ENCODE results near the gene ZPBP2. TPM values are rescaled to one million over a fixed set of nuclear protein-coding genes. Genes with fewer than 3 reads are reported as not detected.

The ZPBP2 gene
- total RNA-seq, 1 experiment from 2014 or later: not detected

DNA sequence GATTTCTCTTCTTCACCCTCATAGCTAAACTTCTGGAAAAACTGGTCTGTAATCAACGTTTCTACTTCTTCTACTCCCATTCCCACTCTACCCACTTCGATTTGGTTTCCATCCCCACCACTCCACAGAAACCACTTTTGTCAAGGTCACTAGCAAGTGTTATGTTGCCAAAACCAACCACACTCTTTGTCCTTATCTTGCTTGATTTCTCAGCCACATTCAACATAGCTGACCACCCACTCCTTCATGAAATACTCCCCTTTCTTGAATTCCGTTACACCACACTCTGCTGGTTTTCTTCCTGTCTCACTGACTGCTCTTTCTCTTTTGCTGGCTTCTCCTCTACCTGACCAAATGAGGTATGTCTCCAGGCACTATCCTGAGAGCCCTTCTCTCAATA is 15.8 kb upstream of the ZPBP2 start:
- no peak overlapping the region for H3K9ac ChIP-seq (ENCODE audit: low read length)
- no peak overlapping the region for H2AFZ ChIP-seq (ENCODE audit: low read depth, low read length, poor library complexity, severe bottlenecking)
- BruUV-seq (replicated peaks): no TSS peak
- ChIA-PET RAD21 (ENCODE audit: low non-redundant PET in 1 of 2, low total read pairs in 2 of 2, uncharacterized antibody in 2 of 2, unreplicated experiment in 2 of 2) (no interaction called here), CTCF (no interaction called here), POLR2A (no interaction called here)
- ATAC-seq (no peak), DNase-seq (ENCODE audit: low read depth, low spot score) (no peak)
- intact Hi-C loops (cut with micrococcal nuclease): no loop called here
- H3K4me3 ChIP-seq (replicated peaks in 1 of 2; ENCODE audit: low read depth in 1 of 2, low read length in 2 of 2): no peak overlapping the region
- H3K36me3 ChIP-seq (ENCODE audit: control insufficient read depth in 1 of 2, insufficient read depth in 2 of 2, low read length in 2 of 2): no peaks in the 10 kb centered on the region
- H3K27ac ChIP-seq (ENCODE audit: low read depth, low read length): no peak overlapping the region
- no peaks in the 10 kb centered on the region for H3K79me2 ChIP-seq (ENCODE audit: insufficient read depth, low read length)
- no peak overlapping the region for H3K4me2 ChIP-seq (ENCODE audit: low read length)
- TF ChIP-seq ZNF274 (IDR thresholded peaks at IDR 0.05; ENCODE audit: low read depth, low read length): no peak
- no peak for TF ChIP-seq YY1 (IDR thresholded peaks at IDR 0.05; ENCODE audit: extremely low read depth, insufficient replicate concordance, low read depth, low read length)
- TF ChIP-seq, protein P1, sequence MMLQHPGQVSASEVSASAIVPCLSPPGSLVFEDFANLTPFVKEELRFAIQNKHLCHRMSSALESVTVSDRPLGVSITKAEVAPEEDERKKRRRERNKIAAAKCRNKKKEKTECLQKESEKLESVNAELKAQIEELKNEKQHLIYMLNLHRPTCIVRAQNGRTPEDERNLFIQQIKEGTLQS (IDR thresholded peaks at IDR 0.05): no peak
- TF ChIP-seq RAD21 (IDR thresholded peaks at IDR 0.05; ENCODE audit: low read depth): no peak
- peaks cover 15% of the 10 kb centered on the region for H3K27me3 ChIP-seq (ENCODE audit: insufficient read depth, low read length)
- no peaks in the 10 kb centered on the region for H3K9me2 ChIP-seq (ENCODE audit: insufficient read depth)
- no peaks in the 10 kb centered on the region for H3K9me3 ChIP-seq (ENCODE audit: control insufficient read depth in 1 of 2, insufficient read depth in 1 of 2, low read depth in 1 of 2, low read length in 2 of 2)
- no peaks in the 10 kb centered on the region for H4K20me1 ChIP-seq (ENCODE audit: insufficient read depth)
- H3K4me1 ChIP-seq (ENCODE audit: control insufficient read depth in 1 of 2, insufficient read depth in 2 of 2, low read length in 2 of 2): no peaks in the 10 kb centered on the region

DNA sequence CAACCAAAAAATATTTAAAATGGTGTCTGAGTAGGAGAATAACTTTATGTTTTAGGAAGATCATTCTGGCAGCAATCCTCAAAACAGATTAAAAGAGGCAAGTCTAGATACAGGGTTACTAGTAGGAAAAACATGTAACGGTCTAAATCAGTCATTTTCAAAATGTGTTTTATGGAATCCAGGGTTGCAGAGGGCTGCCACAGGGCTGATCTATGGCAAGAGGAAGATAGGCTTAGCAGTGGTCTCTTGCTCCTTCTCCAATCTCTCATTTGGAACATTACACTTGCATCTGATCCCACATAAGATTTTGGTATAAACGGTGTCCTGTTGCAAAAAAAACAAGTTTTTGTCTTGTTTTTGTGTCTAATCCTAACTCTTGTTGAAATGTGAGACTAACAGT is 13.1 kb upstream of the ZPBP2 start:
- Histone ChIP-seq H3K9ac (ENCODE audit: low read length) (no peak overlapping the region), H2AFZ (ENCODE audit: low read depth, low read length, poor library complexity, severe bottlenecking) (no peak overlapping the region), H3K27ac (ENCODE audit: low read depth, low read length) (no peak overlapping the region), H3K9me2 (ENCODE audit: insufficient read depth) (no peaks in the 10 kb centered on the region), H3K9me3 (ENCODE audit: control insufficient read depth in 1 of 2, insufficient read depth in 1 of 2, low read depth in 1 of 2, low read length in 2 of 2) (no peaks in the 10 kb centered on the region), H3K4me2 (ENCODE audit: low read length) (no peak overlapping the region), H3K36me3 (ENCODE audit: control insufficient read depth in 1 of 2, insufficient read depth in 2 of 2, low read length in 2 of 2) (no peaks in the 10 kb centered on the region), H3K79me2 (ENCODE audit: insufficient read depth, low read length) (no peaks in the 10 kb centered on the region), H3K27me3 (ENCODE audit: insufficient read depth, low read length) (no peaks in the 10 kb centered on the region), H3K4me3 (replicated peaks in 1 of 2; ENCODE audit: low read depth in 1 of 2, low read length in 2 of 2) (no peak overlapping the region), H4K20me1 (ENCODE audit: insufficient read depth) (no peaks in the 10 kb centered on the region), H3K4me1 (ENCODE audit: control insufficient read depth in 1 of 2, insufficient read depth in 2 of 2, low read length in 2 of 2) (no peaks in the 10 kb centered on the region)
- no TSS peak for BruUV-seq (replicated peaks)
- no peak for ATAC-seq
- ChIA-PET RAD21 (ENCODE audit: low non-redundant PET in 1 of 2, low total read pairs in 2 of 2, uncharacterized antibody in 2 of 2, unreplicated experiment in 2 of 2) (no interaction called here), CTCF (no interaction called here), POLR2A (no interaction called here)
- intact Hi-C loops (cut with micrococcal nuclease): no loop called here
- DNase-seq (ENCODE audit: low read depth, low spot score): no peak
- no peak for TF ChIP-seq ZBTB33 (IDR thresholded peaks at IDR 0.05; ENCODE audit: extremely low read depth, insufficient replicate concordance, low read length)
- no peak for TF ChIP-seq FOSL1 (IDR thresholded peaks at IDR 0.05; ENCODE audit: low read depth)
- TF ChIP-seq CEBPB (IDR thresholded peaks at IDR 0.05; ENCODE audit: low read depth): no peak
- TF ChIP-seq EZH2 (IDR thresholded peaks at IDR 0.05): no peak
- TF ChIP-seq, protein P2, sequence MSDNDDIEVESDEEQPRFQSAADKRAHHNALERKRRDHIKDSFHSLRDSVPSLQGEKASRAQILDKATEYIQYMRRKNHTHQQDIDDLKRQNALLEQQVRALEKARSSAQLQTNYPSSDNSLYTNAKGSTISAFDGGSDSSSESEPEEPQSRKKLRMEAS (IDR thresholded peaks at IDR 0.05): no peak
- TF ChIP-seq POLR2AphosphoS5 (IDR thresholded peaks at IDR 0.05; ENCODE audit: low read depth, low read length): no peak
- no peak for TF ChIP-seq ZFX (IDR thresholded peaks at IDR 0.05)
- no peak for TF ChIP-seq ZNF274 (IDR thresholded peaks at IDR 0.05; ENCODE audit: low read depth, low read length)
- no peak for TF ChIP-seq JUND (IDR thresholded peaks at IDR 0.05)
- no peak for TF ChIP-seq SRF (IDR thresholded peaks at IDR 0.05; ENCODE audit: low read depth)
- TF ChIP-seq, protein P3, sequence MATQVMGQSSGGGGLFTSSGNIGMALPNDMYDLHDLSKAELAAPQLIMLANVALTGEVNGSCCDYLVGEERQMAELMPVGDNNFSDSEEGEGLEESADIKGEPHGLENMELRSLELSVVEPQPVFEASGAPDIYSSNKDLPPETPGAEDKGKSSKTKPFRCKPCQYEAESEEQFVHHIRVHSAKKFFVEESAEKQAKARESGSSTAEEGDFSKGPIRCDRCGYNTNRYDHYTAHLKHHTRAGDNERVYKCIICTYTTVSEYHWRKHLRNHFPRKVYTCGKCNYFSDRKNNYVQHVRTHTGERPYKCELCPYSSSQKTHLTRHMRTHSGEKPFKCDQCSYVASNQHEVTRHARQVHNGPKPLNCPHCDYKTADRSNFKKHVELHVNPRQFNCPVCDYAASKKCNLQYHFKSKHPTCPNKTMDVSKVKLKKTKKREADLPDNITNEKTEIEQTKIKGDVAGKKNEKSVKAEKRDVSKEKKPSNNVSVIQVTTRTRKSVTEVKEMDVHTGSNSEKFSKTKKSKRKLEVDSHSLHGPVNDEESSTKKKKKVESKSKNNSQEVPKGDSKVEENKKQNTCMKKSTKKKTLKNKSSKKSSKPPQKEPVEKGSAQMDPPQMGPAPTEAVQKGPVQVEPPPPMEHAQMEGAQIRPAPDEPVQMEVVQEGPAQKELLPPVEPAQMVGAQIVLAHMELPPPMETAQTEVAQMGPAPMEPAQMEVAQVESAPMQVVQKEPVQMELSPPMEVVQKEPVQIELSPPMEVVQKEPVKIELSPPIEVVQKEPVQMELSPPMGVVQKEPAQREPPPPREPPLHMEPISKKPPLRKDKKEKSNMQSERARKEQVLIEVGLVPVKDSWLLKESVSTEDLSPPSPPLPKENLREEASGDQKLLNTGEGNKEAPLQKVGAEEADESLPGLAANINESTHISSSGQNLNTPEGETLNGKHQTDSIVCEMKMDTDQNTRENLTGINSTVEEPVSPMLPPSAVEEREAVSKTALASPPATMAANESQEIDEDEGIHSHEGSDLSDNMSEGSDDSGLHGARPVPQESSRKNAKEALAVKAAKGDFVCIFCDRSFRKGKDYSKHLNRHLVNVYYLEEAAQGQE (IDR thresholded peaks at IDR 0.05; ENCODE audit: low read depth): no peak
- no peak for TF ChIP-seq RAD21 (IDR thresholded peaks at IDR 0.05; ENCODE audit: low read depth)
- no peak for TF ChIP-seq CBX3 (IDR thresholded peaks at IDR 0.05; ENCODE audit: low read depth)

All from HCT116 (cell line).